ENCODE measurements around the gene CENPK.

The CENPK gene

DNA sequence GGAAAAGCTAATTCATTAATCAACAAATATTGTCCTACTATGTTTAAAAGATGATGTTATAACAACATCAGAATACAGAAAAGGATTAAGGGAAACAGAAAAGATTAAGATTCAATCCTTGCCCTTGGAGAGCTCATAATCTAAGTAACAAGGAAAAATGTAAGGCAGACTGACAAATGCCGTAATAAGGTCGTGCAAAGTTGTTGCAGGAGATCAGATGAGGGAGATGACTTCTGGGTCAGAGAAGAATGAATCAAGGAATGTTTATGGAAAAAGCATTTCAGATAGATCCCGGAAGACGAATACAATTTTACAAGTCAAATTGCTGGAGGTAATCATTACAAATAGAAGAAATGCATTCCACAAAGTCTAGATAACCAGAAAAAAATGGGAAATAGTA is 87.6 kb downstream of the CENPK start:
- no peak overlapping the region for H3K4me3 ChIP-seq (ENCODE audit: low read depth, low read length, poor library complexity, severe bottlenecking)
- peaks cover 30% of the 10 kb centered on the region for H3K4me1 ChIP-seq (ENCODE audit: insufficient read depth, low read length, severe bottlenecking)
- no peak overlapping the region for H2AFZ ChIP-seq (ENCODE audit: low read length)
- H3K36me3 ChIP-seq (ENCODE audit: insufficient read depth, low read length) = no peaks in the 10 kb centered on the region
- no peak overlapping the region for H3K9ac ChIP-seq (ENCODE audit: low read length)
- no peaks in the 10 kb centered on the region for H3F3A ChIP-seq (ENCODE audit: insufficient read depth, low read length)
- H3K27me3 ChIP-seq (ENCODE audit: insufficient read depth, low read length) = no peaks in the 10 kb centered on the region
- H3K9me3 ChIP-seq (ENCODE audit: low read length) = no peaks in the 10 kb centered on the region
- no peak for TF ChIP-seq EZH2 (IDR thresholded peaks at IDR 0.05; ENCODE audit: borderline replicate concordance, low read length)
- TF ChIP-seq, protein P1, sequence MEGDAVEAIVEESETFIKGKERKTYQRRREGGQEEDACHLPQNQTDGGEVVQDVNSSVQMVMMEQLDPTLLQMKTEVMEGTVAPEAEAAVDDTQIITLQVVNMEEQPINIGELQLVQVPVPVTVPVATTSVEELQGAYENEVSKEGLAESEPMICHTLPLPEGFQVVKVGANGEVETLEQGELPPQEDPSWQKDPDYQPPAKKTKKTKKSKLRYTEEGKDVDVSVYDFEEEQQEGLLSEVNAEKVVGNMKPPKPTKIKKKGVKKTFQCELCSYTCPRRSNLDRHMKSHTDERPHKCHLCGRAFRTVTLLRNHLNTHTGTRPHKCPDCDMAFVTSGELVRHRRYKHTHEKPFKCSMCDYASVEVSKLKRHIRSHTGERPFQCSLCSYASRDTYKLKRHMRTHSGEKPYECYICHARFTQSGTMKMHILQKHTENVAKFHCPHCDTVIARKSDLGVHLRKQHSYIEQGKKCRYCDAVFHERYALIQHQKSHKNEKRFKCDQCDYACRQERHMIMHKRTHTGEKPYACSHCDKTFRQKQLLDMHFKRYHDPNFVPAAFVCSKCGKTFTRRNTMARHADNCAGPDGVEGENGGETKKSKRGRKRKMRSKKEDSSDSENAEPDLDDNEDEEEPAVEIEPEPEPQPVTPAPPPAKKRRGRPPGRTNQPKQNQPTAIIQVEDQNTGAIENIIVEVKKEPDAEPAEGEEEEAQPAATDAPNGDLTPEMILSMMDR (IDR thresholded peaks at IDR 0.05; ENCODE audit: low read length) = no peak
- H3K4me2 ChIP-seq (ENCODE audit: low read length) = no peak overlapping the region
- H3K9me2 ChIP-seq (ENCODE audit: low read depth, low read length) = no peaks in the 10 kb centered on the region
- H3K79me2 ChIP-seq (ENCODE audit: insufficient read depth, low read length) = 0 out of 2 replicates have a peak, but pooled peaks cover 7% of the 10 kb centered on the region
- no peaks in the 10 kb centered on the region for H4K20me1 ChIP-seq (ENCODE audit: insufficient read depth, low read length)
- no peak overlapping the region for H3K27ac ChIP-seq (ENCODE audit: low read depth, low read length, poor library complexity, severe bottlenecking)

- Histone ChIP-seq H3K27me3 (ENCODE audit: insufficient read depth, low read length) (no peaks in the 10 kb centered on the region), H3K27ac (ENCODE audit: low read depth, low read length, poor library complexity, severe bottlenecking) (no peak overlapping the region), H3K4me1 (ENCODE audit: insufficient read depth, low read length, severe bottlenecking) (peaks cover 19% of the 10 kb centered on the region), H3K4me2 (ENCODE audit: low read length) (no peak overlapping the region), H3K9me3 (ENCODE audit: low read length) (no peaks in the 10 kb centered on the region), H3K4me3 (ENCODE audit: low read depth, low read length, poor library complexity, severe bottlenecking) (no peak overlapping the region), H3K79me2 (ENCODE audit: insufficient read depth, low read length) (no peaks in the 10 kb centered on the region), H4K20me1 (ENCODE audit: insufficient read depth, low read length) (no peaks in the 10 kb centered on the region), H3K9ac (ENCODE audit: low read length) (no peak overlapping the region), H3F3A (ENCODE audit: insufficient read depth, low read length) (no peaks in the 10 kb centered on the region), H3K36me3 (ENCODE audit: insufficient read depth, low read length) (no peaks in the 10 kb centered on the region), H2AFZ (ENCODE audit: low read length) (no peak overlapping the region), H3K9me2 (ENCODE audit: low read depth, low read length) (no peaks in the 10 kb centered on the region)
- no peak for TF ChIP-seq EZH2 (IDR thresholded peaks at IDR 0.05; ENCODE audit: borderline replicate concordance, low read length)
- TF ChIP-seq, protein P1 (IDR thresholded peaks at IDR 0.05; ENCODE audit: low read length) = no peak
Observed at GRCh38 chr5:65474130-65474711, 88.7 kb downstream of the CENPK start.

DNA sequence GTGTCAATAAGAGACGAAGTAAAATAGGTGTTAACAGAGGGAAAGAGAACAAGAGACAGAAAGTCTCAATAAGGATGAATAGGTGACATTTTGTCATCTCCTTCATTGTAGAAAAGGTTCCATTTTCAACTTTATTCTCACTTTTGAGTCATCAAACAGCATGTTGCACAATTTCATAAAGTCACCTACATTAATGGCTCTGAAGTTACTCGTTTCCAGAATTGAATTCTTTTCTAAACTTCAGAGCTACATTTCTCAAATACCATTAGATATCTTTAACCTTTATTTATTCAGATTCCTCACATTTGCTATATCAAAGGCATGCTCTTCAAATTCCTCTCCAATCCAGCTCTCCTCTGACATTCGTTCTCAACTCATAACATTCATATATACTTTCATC is 94.3 kb downstream of the CENPK start:
- Histone ChIP-seq H2AFZ (ENCODE audit: low read length) (no peak overlapping the region), H3K9me3 (ENCODE audit: low read length) (no peaks in the 10 kb centered on the region), H3K9ac (ENCODE audit: low read length) (no peak overlapping the region), H3K4me1 (ENCODE audit: insufficient read depth, low read length, severe bottlenecking) (no peaks in the 10 kb centered on the region), H3K27me3 (ENCODE audit: insufficient read depth, low read length) (no peaks in the 10 kb centered on the region), H3K4me2 (ENCODE audit: low read length) (no peak overlapping the region), H3K36me3 (ENCODE audit: insufficient read depth, low read length) (no peaks in the 10 kb centered on the region), H3F3A (ENCODE audit: insufficient read depth, low read length) (no peaks in the 10 kb centered on the region), H3K4me3 (ENCODE audit: low read depth, low read length, poor library complexity, severe bottlenecking) (no peak overlapping the region), H3K79me2 (ENCODE audit: insufficient read depth, low read length) (no peaks in the 10 kb centered on the region), H3K27ac (ENCODE audit: low read depth, low read length, poor library complexity, severe bottlenecking) (no peak overlapping the region), H4K20me1 (ENCODE audit: insufficient read depth, low read length) (no peaks in the 10 kb centered on the region), H3K9me2 (ENCODE audit: low read depth, low read length) (no peaks in the 10 kb centered on the region)
- TF ChIP-seq, protein P1 (IDR thresholded peaks at IDR 0.05; ENCODE audit: low read length) = no peak
- no peak for TF ChIP-seq EZH2 (IDR thresholded peaks at IDR 0.05; ENCODE audit: borderline replicate concordance, low read length)
